Endodermal cell (in vitro differentiated cells): ENCODE results near the gene MCF2. TPM values are rescaled to one million over a fixed set of nuclear protein-coding genes. Genes with fewer than 3 reads are reported as not detected.

ENCODE experiments used
- DNase-seq: peaks from one replicate; pipeline ENCODE4 v3.0.0-alpha.2; 2017
- H3K27ac ChIP-seq: 2 replicates; pipeline ENCODE4 v1.5.1; 2013; ENCODE audit warnings: mild to moderate bottlenecking, low read depth, low read length, moderate library complexity
- H3K27me3 ChIP-seq: 2 replicates; pipeline ENCODE4 v1.6.1; 2013; ENCODE audit warnings: mild to moderate bottlenecking, low read length, moderate library complexity; ENCODE audit not compliant: insufficient read depth, control insufficient read depth, poor library complexity, severe bottlenecking
- H3K36me3 ChIP-seq: 2 replicates; pipeline ENCODE4 v1.7.0; 2013; ENCODE audit warnings: mild to moderate bottlenecking, low read length, moderate library complexity; ENCODE audit not compliant: control insufficient read depth, insufficient read depth
- H3K4me1 ChIP-seq: one replicate; pipeline ENCODE4 v1.7.0; 2013; ENCODE audit warnings: low read length; ENCODE audit not compliant: control insufficient read depth, insufficient read depth
- H3K4me3 ChIP-seq: 2 replicates; pipeline ENCODE4 v1.5.1; 2013; ENCODE audit warnings: mild to moderate bottlenecking, low read length, moderate library complexity
- H3K9ac ChIP-seq: 2 replicates; pipeline ENCODE4 v1.6.1; 2013; ENCODE audit warnings: mild to moderate bottlenecking, low read length, moderate library complexity; ENCODE audit not compliant: poor library complexity, severe bottlenecking; ENCODE audit errors: extremely low read depth
- H3K9me3 ChIP-seq: 2 replicates; pipeline ENCODE4 v1.6.1; 2013; ENCODE audit warnings: mild to moderate bottlenecking, low read length, moderate library complexity; ENCODE audit not compliant: control insufficient read depth
- H3K27ac Mint-ChIP-seq: 2 replicates; pipeline ENCODE4 v1.8.0; 2020; ENCODE audit warnings: mixed read lengths
- H3K27me3 Mint-ChIP-seq: 2 replicates; pipeline ENCODE4 v1.8.0; 2021; ENCODE audit warnings: mild to moderate bottlenecking, mixed read lengths; ENCODE audit not compliant: insufficient read depth
- H3K36me3 Mint-ChIP-seq: 2 replicates; pipeline ENCODE4 v1.8.0; 2020; ENCODE audit warnings: low read depth, mixed read lengths
- H3K4me1 Mint-ChIP-seq: 2 replicates; pipeline ENCODE4 v1.8.0; 2020; ENCODE audit warnings: mixed read lengths
- H3K4me3 Mint-ChIP-seq: 2 replicates; pipeline ENCODE4 v1.8.0; 2020; ENCODE audit warnings: mild to moderate bottlenecking, moderate library complexity, mixed read lengths
- H3K9me3 Mint-ChIP-seq: 2 replicates; pipeline ENCODE4 v1.8.0; 2020; ENCODE audit warnings: mild to moderate bottlenecking, mixed read lengths
- CTCF ChIP-seq: fragments of 200-600 bp; sonication (generic); conservative IDR thresholded peaks from 2 replicates; pipeline ENCODE4 v1.5.0; 2021; ENCODE audit warnings: antibody characterized with exemption, mild to moderate bottlenecking
- WGBS, 2 experiments: methylation state at CpG; one replicate each; pipeline versions ENCODE4 v1.1.5 to v1.1.7; 2013; ENCODE audit warnings: missing lambda C conversion rate in 2 of 2, mixed read lengths in 1 of 2; ENCODE audit not compliant: insufficient coverage in 1 of 2, insufficient read length in 1 of 2; 5-methylcytosine and 5-hydroxymethylcytosine counted together
- total RNA-seq, 2 donors: library from RNA; stranded (reverse); fragmentation: NEBNext Ultra II Directional in 1 of 2; extraction: Animal tissue kit (Norgen Biotek cat#: 25700) in 1 of 2; gene quantifications; 2 replicates in 1 of 2; 3 replicates in 1 of 2; pipeline ENCODE4 v1.2.1, GENCODE V29; 2021

Gene MCF2
- total RNA-seq, 2 donors from 2014 or later = 1.1 to 2.1 TPM

DNA sequence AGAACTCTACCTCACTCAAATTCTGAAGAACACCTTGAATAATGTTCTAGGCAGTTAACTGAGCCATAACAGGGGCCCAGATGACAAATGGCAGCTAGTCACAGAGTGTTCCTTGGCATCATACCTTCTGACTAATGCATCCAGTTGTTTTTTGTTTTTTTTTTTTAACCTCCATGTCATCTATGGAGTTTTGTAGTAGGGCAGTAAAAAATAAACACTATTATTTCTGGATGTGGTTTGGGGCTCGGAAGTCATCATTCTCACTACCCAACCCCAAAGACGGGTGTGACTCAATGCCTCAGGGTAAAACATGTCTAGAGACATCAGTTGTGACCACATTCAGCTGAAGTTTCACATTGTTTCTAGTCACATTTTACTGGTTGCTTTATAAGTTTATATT, 31.2 kb upstream of the MCF2 start:
- peaks cover 59% of the 10 kb centered on the region for H3K36me3 Mint-ChIP-seq
- TF ChIP-seq CTCF = no peak
- H3K4me1 Mint-ChIP-seq = peaks cover 9% of the 10 kb centered on the region

DNA sequence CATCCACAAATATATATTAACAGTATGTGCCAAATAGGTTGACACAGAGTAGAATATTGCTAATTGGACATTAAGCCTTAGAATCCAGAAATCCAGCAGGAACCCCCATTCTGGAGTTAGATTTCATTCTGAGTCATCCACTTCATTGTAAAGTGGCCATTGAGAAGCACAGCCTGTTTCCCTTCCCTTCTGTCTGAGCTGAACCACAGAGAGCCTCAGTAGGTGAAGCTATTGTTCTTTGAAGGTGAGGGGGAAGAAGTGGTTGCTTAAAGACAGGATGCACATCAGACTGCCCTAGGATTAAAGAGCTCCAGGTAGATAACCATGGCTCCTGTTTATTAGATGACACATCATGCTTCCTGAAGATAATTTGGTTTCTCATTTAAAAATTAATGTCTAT, 30.6 kb upstream of the MCF2 start:
- H3K4me3 Mint-ChIP-seq = no peak overlapping the region
- no peaks in the 10 kb centered on the region for H3K9me3 ChIP-seq

More for the DNA sequence above, 31.2 kb upstream of the MCF2 start:
- no peaks in the 10 kb centered on the region for H3K9me3 ChIP-seq
- 100% methylated on average over 1 of the region's 2 CpGs; no CpG with 5 or more reads in 1 of the 2 experiments for WGBS, 2 experiments
- DNase-seq = no peak
- no peak overlapping the region for H3K27ac ChIP-seq
- H3K4me3 ChIP-seq = no peak overlapping the region
- H3K27ac Mint-ChIP-seq = peak overlapping the region; percentile 3
- H3K9me3 Mint-ChIP-seq = no peaks in the 10 kb centered on the region
- H3K4me1 ChIP-seq = no peaks in the 10 kb centered on the region
- H3K4me3 Mint-ChIP-seq = no peak overlapping the region
- H3K27me3 ChIP-seq = no peaks in the 10 kb centered on the region
- peaks cover 6% of the 10 kb centered on the region for H3K36me3 ChIP-seq
- no peaks in the 10 kb centered on the region for H3K27me3 Mint-ChIP-seq
- H3K9ac ChIP-seq = no peak overlapping the region

DNA sequence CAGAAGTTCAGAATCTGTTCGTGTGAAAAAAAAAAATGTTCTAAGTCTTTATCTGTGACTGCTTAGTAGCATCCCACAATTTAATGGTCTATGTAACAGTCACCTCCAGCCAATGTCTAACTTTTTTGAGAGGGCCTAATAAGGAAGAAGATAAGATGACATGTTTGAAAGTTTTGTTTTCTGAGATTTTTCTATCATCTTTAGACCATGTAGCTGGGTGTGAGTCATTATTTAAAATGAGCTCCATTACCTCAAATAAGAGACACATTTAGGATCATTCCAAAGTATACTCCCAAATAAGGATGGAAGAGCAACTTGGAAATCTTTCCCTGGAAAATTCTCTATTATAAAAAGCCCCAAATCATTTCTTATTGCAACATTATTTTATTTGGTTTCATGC, 28.2 kb upstream of the MCF2 start:
- Histone ChIP-seq H3K27ac (no peak overlapping the region), H3K27me3 (no peaks in the 10 kb centered on the region), H3K36me3 (peaks cover 6% of the 10 kb centered on the region), H3K4me3 (no peak overlapping the region), H3K9ac (no peak overlapping the region), H3K4me1 (no peaks in the 10 kb centered on the region), H3K9me3 (no peaks in the 10 kb centered on the region)
- peaks cover 56% of the 10 kb centered on the region for H3K36me3 Mint-ChIP-seq
- DNase-seq = no peak
- no peaks in the 10 kb centered on the region for H3K27me3 Mint-ChIP-seq
- no peak overlapping the region for H3K27ac Mint-ChIP-seq
- no peak overlapping the region for H3K4me3 Mint-ChIP-seq
- 100% methylated on average over 1 of the region's 1 CpG; no CpG with 5 or more reads in 1 of the 2 experiments for WGBS, 2 experiments
- H3K4me1 Mint-ChIP-seq = peaks cover 9% of the 10 kb centered on the region
- no peaks in the 10 kb centered on the region for H3K9me3 Mint-ChIP-seq
- no peak for TF ChIP-seq CTCF

More for the DNA sequence above, 30.6 kb upstream of the MCF2 start:
- no peak for TF ChIP-seq CTCF
- no peak for DNase-seq
- Histone ChIP-seq H3K9ac (no peak overlapping the region), H3K27me3 (no peaks in the 10 kb centered on the region), H3K36me3 (peaks cover 6% of the 10 kb centered on the region), H3K27ac (no peak overlapping the region), H3K4me1 (no peaks in the 10 kb centered on the region), H3K4me3 (no peak overlapping the region)
- H3K9me3 Mint-ChIP-seq = no peaks in the 10 kb centered on the region
- H3K4me1 Mint-ChIP-seq = peaks cover 9% of the 10 kb centered on the region
- peaks cover 58% of the 10 kb centered on the region for H3K36me3 Mint-ChIP-seq
- H3K27ac Mint-ChIP-seq = peak overlapping the region; percentile 3
- no peaks in the 10 kb centered on the region for H3K27me3 Mint-ChIP-seq
